GM23248 (cell line): ENCODE results near the gene DACT3.

ENCODE experiments used
- EZH2 ChIP-seq: fragments of 200-600 bp; sonication (generic); IDR thresholded peaks from 2 replicates; pipeline ENCODE4 v1.6.1; 2018; ENCODE audit warnings: antibody characterized with exemption, mild to moderate bottlenecking; ENCODE audit not compliant: insufficient read depth, poor library complexity, severe bottlenecking
- EZH2phosphoT487 ChIP-seq: fragments of 200-600 bp; sonication (generic); IDR thresholded peaks from 2 replicates; pipeline ENCODE4 v1.6.1; 2018; ENCODE audit warnings: antibody characterized with exemption, moderate library complexity, mild to moderate bottlenecking, low read depth; ENCODE audit not compliant: insufficient read depth

- TF ChIP-seq EZH2 (no peak), EZH2phosphoT487 (no peak)
Measured at GRCh38 chr19:46637224-46637623, 23.8 kb downstream of the DACT3 start.
